ENCODE data around the gene C19orf12. TPM values are rescaled to one million over a fixed set of nuclear protein-coding genes. Genes with fewer than 3 reads are reported as not detected.

Gene C19orf12
- total and polyA plus RNA-seq, 7 experiments from 2014 or later: 17.6 to 51.5 (median 23.3) TPM

DNA sequence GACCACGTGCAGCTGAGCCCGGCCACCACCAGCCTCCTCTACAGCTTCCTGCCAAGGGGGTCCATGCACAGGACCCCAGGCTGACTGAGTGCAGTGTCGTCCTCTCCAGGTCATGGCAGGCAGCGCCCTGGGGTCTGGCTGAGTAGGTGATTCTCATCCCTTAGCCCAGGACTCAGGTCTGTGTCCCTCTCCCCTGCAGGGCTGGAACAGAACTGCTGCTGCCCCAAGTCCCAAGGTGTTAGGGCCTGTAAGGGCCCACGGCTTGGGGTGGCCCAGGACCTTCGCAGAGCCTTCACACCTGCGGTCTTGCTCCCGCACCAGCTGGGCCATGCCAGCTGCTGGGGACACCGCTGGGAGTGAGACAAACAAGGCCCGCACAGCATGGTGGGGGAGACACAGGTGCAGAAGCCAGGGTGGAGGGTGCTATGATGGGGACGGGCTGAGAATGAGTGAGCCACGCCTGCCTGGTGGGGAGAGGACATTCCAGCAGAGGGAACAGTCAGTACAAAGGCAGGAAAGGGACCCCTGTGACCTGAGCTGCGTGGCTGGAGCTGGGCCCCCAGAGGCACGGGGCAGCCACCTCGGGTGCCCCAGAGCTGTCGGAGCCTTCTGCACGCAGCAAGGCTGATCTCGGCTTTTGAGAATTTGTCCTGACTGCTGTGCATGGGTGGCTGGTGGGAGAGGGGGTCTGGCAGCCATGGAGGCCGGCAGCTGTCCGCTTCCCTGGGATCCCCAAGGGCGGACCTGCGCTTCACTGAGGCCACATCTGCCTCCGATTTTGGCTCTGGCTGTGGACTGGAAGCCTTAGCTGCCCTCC lies 37.9 kb downstream of the C19orf12 start:
- ATAC-seq (no peak), DNase-seq (no peak)
- peaks cover 0 to 23% (median 0%) of the 10 kb centered on the region in 5 donors for H3K36me3 Mint-ChIP-seq
- H3K4me3 Mint-ChIP-seq: peak overlapping the region in 8 of 10 donors; percentile 45 to 73 (median 63)
- peaks cover 0 to 2% (median 0%) of the 10 kb centered on the region in 11 donors for H3K9me3 Mint-ChIP-seq
- H3K27ac Mint-ChIP-seq: peak overlapping the region; percentile 73 to 93 (median 88)
- ChIA-PET POLR2A (interaction anchor here (1.4 to 10.0 kb wide), 4 partner anchors 12 to 71 kb away, joined by 5 to 150 read pairs (median 70); partner anchors contain the start of genes C19orf12, PLEKHF1 and POP4), CTCF (interaction anchor here (0.6 to 2.7 kb wide), 10 partner anchors 9 to 72 kb away, joined by 3 to 21 read pairs (median 4); partner anchors contain the start of genes C19orf12, PLEKHF1 and POP4)
- intact Hi-C loops (cut with micrococcal nuclease): no loop called here
- H3K36me3 ChIP-seq (ENCODE audit: control insufficient read depth in 2 of 3, insufficient read depth in 3 of 3, low read length in 3 of 3): peaks cover 11 to 34% (median 12%) of the 10 kb centered on the region in 3 experiments
- no peaks in the 10 kb centered on the region for H3K27me3 Mint-ChIP-seq
- no peak overlapping the region for H3K4me3 ChIP-seq (ENCODE audit: low read length)
- H3K4me1 ChIP-seq (ENCODE audit: control insufficient read depth in 2 of 2, insufficient read depth in 2 of 2, low read length in 2 of 2): peaks cover 96 to 98% of the 10 kb centered on the region in 2 donors
- H3K9me3 ChIP-seq (ENCODE audit: control insufficient read depth in 2 of 3, low read length in 3 of 3): no peaks in the 10 kb centered on the region
- H3K27me3 ChIP-seq (ENCODE audit: control insufficient read depth in 2 of 2, insufficient read depth in 2 of 2, low read length in 2 of 2): no peaks in the 10 kb centered on the region
- H3K27ac ChIP-seq (ENCODE audit: low read depth, low read length): peak overlapping the region; percentile 94
- peaks cover 51 to 94% (median 67%) of the 10 kb centered on the region in 7 donors for H3K4me1 Mint-ChIP-seq

DNA sequence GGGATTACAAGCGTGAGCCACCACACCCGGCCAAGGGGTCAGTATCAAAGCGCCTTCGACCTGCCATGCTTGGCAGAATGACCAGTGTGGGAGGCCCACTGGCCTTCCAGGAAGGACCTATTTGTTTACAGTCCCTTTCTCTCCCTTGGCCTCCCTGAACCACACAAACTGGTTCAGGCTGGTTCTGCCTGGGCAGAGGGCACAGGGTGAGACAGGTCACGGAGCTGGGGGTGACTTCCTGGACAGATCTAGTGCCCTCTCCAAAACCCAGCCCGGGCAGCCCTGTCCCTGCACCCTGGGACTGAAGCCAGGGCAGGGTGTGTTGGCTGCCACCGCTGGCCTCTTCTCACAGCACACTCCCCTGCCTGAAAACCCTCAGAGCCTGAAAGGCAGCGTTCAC lies 38.5 kb downstream of the C19orf12 start:
- Mint-ChIP-seq H3K27ac (peak overlapping the region; percentile 73 to 93 (median 88)), H3K4me3 (peak overlapping the region; percentile 25 to 73 (median 63)), H3K9me3 (peaks cover 0 to 2% (median 0%) of the 10 kb centered on the region in 11 donors), H3K27me3 (no peaks in the 10 kb centered on the region), H3K36me3 (peaks cover 0 to 27% (median 0%) of the 10 kb centered on the region in 5 donors), H3K4me1 (peaks cover 53 to 94% (median 71%) of the 10 kb centered on the region in 7 donors)
- peak overlapping the region; percentile 94 for H3K27ac ChIP-seq (ENCODE audit: low read depth, low read length)
- peaks cover 11 to 34% (median 12%) of the 10 kb centered on the region in 3 experiments for H3K36me3 ChIP-seq (ENCODE audit: control insufficient read depth in 2 of 3, insufficient read depth in 3 of 3, low read length in 3 of 3)
- H3K9me3 ChIP-seq (ENCODE audit: control insufficient read depth in 2 of 3, low read length in 3 of 3): no peaks in the 10 kb centered on the region
- no peak for DNase-seq
- ChIA-PET CTCF (interaction anchor here (0.6 to 2.7 kb wide), 7 partner anchors 9 to 71 kb away, joined by 3 to 21 read pairs (median 4); partner anchors contain the start of genes PLEKHF1 and POP4), POLR2A (interaction anchor here (3.5 to 10.0 kb wide), 3 partner anchors 12 to 70 kb away, joined by 21 to 150 read pairs (median 118); partner anchors contain the start of genes C19orf12, PLEKHF1 and POP4)
- no peak overlapping the region for H3K4me3 ChIP-seq (ENCODE audit: low read length)
- no peak for ATAC-seq
- peaks cover 97 to 98% of the 10 kb centered on the region in 2 donors for H3K4me1 ChIP-seq (ENCODE audit: control insufficient read depth in 2 of 2, insufficient read depth in 2 of 2, low read length in 2 of 2)
- H3K27me3 ChIP-seq (ENCODE audit: control insufficient read depth in 2 of 2, insufficient read depth in 2 of 2, low read length in 2 of 2): no peaks in the 10 kb centered on the region
- intact Hi-C loops (cut with micrococcal nuclease): no loop called here

DNA sequence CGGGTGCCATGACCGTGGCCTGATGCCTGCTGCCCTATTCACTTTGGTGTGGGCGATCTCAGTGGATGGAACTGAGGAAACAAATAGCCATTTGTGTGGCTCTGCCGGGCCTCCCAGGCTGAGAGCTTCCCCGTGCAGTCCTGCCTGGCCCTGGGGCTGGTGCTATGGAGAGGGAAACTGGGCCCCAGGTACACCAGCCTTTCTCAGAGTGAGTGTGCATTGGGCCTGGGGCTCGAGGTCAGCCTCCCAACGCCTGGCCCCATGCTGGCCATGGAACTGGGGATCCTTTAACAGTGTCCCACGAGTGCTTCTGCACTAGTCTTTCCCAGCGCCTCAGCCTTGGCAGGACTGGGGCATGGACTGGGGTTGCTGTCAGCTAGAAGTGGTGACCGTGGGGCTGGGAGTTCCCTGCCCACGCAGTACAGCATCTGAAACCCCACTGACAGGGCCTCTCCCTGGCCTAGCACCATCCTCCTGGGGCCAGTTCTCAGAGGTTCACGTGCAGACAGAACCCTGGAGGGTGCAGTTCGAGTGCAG lies 39.3 kb downstream of the C19orf12 start:
- H3K9me3 Mint-ChIP-seq: peaks cover 0 to 2% (median 0%) of the 10 kb centered on the region in 11 donors
- H3K27ac Mint-ChIP-seq: peak overlapping the region; percentile 68 to 93 (median 88)
- H3K27me3 ChIP-seq (ENCODE audit: control insufficient read depth in 2 of 2, insufficient read depth in 2 of 2, low read length in 2 of 2): no peaks in the 10 kb centered on the region
- CTCF ChIA-PET: interaction anchor here (0.9 to 2.0 kb wide), 4 partner anchors 11 to 41 kb away, joined by 3 to 6 read pairs (median 4); partner anchors contain the start of gene PLEKHF1
- peaks cover 11 to 34% (median 12%) of the 10 kb centered on the region in 3 experiments for H3K36me3 ChIP-seq (ENCODE audit: control insufficient read depth in 2 of 3, insufficient read depth in 3 of 3, low read length in 3 of 3)
- no peak overlapping the region for H3K4me3 ChIP-seq (ENCODE audit: low read length)
- DNase-seq (no peak), ATAC-seq (no peak)
- H3K4me1 ChIP-seq (ENCODE audit: control insufficient read depth in 2 of 2, insufficient read depth in 2 of 2, low read length in 2 of 2): peaks cover 97 to 98% of the 10 kb centered on the region in 2 donors
- no peaks in the 10 kb centered on the region for H3K9me3 ChIP-seq (ENCODE audit: control insufficient read depth in 2 of 3, low read length in 3 of 3)
- H3K4me3 Mint-ChIP-seq: peak overlapping the region in 8 of 10 donors; percentile 32 to 73 (median 63)
- intact Hi-C loops (cut with micrococcal nuclease): no loop called here
- no peaks in the 10 kb centered on the region for H3K27me3 Mint-ChIP-seq
- POLR2A ChIA-PET: interaction anchor here (0.6 to 10.0 kb wide), 4 partner anchors 9 to 69 kb away, joined by 5 to 150 read pairs (median 70); partner anchors contain the start of genes C19orf12, PLEKHF1 and POP4
- peaks cover 0 to 36% (median 6%) of the 10 kb centered on the region in 5 donors for H3K36me3 Mint-ChIP-seq
- H3K27ac ChIP-seq (ENCODE audit: low read depth, low read length): peak overlapping the region; percentile 94
- peaks cover 53 to 94% (median 72%) of the 10 kb centered on the region in 7 donors for H3K4me1 Mint-ChIP-seq

DNA sequence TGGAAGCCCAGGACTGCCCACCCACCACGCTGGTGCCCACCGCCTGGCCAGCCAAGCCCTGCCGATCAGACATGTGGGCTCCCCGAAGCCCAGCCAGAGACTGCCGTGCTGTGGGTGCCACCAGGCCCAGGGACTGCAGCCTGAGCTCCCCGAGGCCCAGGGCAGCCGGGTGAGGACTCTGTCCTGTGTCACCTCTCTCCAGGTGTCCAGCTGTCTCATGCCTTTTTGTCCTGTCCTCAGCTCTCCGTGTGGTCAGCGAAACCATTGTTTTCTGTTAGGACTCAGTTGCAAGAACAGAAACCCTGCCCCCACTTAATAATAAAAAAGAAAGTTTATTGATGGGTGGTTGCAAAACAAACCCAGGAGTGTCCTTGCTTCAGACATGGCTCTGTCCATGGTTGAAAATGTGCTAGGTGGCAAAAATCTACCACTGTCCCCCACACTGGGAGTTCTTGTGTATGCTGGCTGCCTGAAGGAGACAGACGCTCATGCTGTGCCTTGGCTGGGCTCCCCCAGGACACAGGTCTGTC lies 39.9 kb downstream of the C19orf12 start:
- ChIA-PET CTCF (interaction anchor here (0.9 to 2.0 kb wide), 3 partner anchors 19 to 64 kb away, joined by 3 to 6 read pairs (median 3); no protein-coding TSS in a partner anchor), POLR2A (interaction anchor here (0.6 to 10.0 kb wide), 5 partner anchors 10 to 70 kb away, joined by 3 to 150 read pairs (median 21); partner anchors contain the start of genes C19orf12, PLEKHF1 and POP4)
- H3K4me1 Mint-ChIP-seq: peaks cover 56 to 94% (median 73%) of the 10 kb centered on the region in 7 donors
- H3K4me3 ChIP-seq (ENCODE audit: low read length): no peak overlapping the region
- no peaks in the 10 kb centered on the region for H3K9me3 ChIP-seq (ENCODE audit: control insufficient read depth in 2 of 3, low read length in 3 of 3)
- no peaks in the 10 kb centered on the region for H3K27me3 ChIP-seq (ENCODE audit: control insufficient read depth in 2 of 2, insufficient read depth in 2 of 2, low read length in 2 of 2)
- intact Hi-C loops (cut with micrococcal nuclease): no loop called here
- DNase-seq: no peak
- H3K27ac Mint-ChIP-seq: peak overlapping the region in 8 of 9 donors; percentile 57 to 92 (median 88)
- H3K36me3 ChIP-seq (ENCODE audit: control insufficient read depth in 2 of 3, insufficient read depth in 3 of 3, low read length in 3 of 3): peaks cover 11 to 34% (median 12%) of the 10 kb centered on the region in 3 experiments
- peak overlapping the region in 6 of 10 donors; percentile 4 to 68 (median 34) for H3K4me3 Mint-ChIP-seq
- H3K4me1 ChIP-seq (ENCODE audit: control insufficient read depth in 2 of 2, insufficient read depth in 2 of 2, low read length in 2 of 2): peaks cover 98% of the 10 kb centered on the region in 2 donors
- H3K27me3 Mint-ChIP-seq: no peaks in the 10 kb centered on the region
- ATAC-seq: no peak
- H3K36me3 Mint-ChIP-seq: peaks cover 0 to 39% (median 6%) of the 10 kb centered on the region in 5 donors
- peaks cover 0 to 2% (median 0%) of the 10 kb centered on the region in 11 donors for H3K9me3 Mint-ChIP-seq
- H3K27ac ChIP-seq (ENCODE audit: low read depth, low read length): peak overlapping the region; percentile 94

DNA sequence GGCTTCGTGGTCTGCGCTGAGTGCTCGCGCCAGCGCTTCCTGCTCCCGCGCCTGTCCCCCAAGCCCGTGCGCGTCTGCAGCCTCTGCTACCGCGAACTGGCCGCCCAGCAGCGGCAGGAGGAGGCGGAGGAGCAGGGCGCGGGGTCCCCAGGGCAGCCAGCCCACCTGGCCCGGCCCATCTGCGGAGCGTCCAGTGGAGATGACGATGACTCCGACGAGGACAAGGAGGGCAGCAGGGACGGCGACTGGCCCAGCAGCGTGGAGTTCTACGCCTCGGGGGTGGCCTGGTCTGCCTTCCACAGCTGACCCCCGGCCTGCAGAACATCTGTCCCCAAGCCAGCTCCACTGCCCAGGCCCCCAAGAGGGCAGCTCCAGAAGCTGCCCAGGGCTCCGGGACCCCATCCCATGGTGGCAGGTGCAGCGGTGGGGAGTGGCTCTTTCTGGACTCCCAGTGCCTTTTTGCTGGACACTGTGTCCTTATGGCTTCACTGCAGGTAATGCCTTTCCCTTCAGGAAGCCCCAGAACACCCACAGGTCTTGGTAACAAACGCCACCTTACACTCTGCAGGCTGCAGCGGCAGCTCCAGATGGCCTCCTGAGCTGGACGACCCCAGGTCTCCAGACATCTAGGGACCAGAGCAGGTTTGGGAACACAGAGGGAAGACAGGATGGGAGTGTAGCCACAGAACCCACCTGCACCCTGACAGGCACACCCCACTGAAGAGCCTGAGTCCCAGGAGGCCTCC lies 40.5 kb downstream of the C19orf12 start:
- Mint-ChIP-seq H3K9me3 (peaks cover 0 to 2% (median 0%) of the 10 kb centered on the region in 11 donors), H3K27me3 (no peaks in the 10 kb centered on the region), H3K4me3 (peak overlapping the region in 1 of 10 donors; percentile 65), H3K27ac (peak overlapping the region in 7 of 9 donors; percentile 57 to 94 (median 88)), H3K36me3 (peaks cover 0 to 43% (median 6%) of the 10 kb centered on the region in 5 donors), H3K4me1 (peaks cover 54 to 94% (median 73%) of the 10 kb centered on the region in 7 donors)
- H3K4me3 ChIP-seq (ENCODE audit: low read length): no peak overlapping the region
- DNase-seq: no peak
- H3K9me3 ChIP-seq (ENCODE audit: control insufficient read depth in 2 of 3, low read length in 3 of 3): no peaks in the 10 kb centered on the region
- no peaks in the 10 kb centered on the region for H3K27me3 ChIP-seq (ENCODE audit: control insufficient read depth in 2 of 2, insufficient read depth in 2 of 2, low read length in 2 of 2)
- ATAC-seq: no peak
- intact Hi-C loops (cut with micrococcal nuclease): loop anchor here in 1 of 2 donors (5.0 kb wide), 1 partner anchor 268 kb away; the partner anchor contains the start of gene URI1
- peaks cover 96 to 98% of the 10 kb centered on the region in 2 donors for H3K4me1 ChIP-seq (ENCODE audit: control insufficient read depth in 2 of 2, insufficient read depth in 2 of 2, low read length in 2 of 2)
- H3K27ac ChIP-seq (ENCODE audit: low read depth, low read length): peak overlapping the region; percentile 94
- POLR2A ChIA-PET: interaction anchor here (0.7 to 10.0 kb wide), 5 partner anchors 8 to 69 kb away, joined by 3 to 150 read pairs (median 73); partner anchors contain the start of genes C19orf12, PLEKHF1 and POP4
- CTCF ChIA-PET: interaction anchor here (0.9 to 3.1 kb wide), 4 partner anchors 18 to 64 kb away, joined by 3 to 36 read pairs (median 4); no protein-coding TSS in a partner anchor
- peaks cover 11 to 34% (median 12%) of the 10 kb centered on the region in 3 experiments for H3K36me3 ChIP-seq (ENCODE audit: control insufficient read depth in 2 of 3, insufficient read depth in 3 of 3, low read length in 3 of 3)
